ENCODE measurements around the gene PCSK5.

DNA sequence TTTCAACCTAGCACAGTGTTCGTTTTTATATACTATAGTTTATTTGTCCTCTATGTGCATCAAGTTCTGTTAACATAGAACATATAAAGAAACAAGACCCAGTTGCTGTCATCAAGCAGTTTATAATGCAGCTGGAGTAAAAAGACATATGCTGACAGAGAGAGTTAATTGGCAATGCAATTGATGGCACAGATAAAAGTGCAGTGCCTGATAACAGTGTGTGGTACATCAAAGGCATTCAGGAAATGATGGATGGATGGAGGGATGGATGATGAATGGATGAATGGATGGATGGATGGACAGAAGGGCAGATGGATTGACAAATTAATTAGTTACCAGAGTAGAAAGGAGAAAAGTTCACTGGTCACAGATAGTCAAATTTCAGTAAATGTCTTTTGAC is 264.9 kb downstream of the PCSK5 start:
- TF ChIP-seq POLR2A (IDR thresholded peaks at IDR 0.05): no peak
- TF ChIP-seq, protein P1, sequence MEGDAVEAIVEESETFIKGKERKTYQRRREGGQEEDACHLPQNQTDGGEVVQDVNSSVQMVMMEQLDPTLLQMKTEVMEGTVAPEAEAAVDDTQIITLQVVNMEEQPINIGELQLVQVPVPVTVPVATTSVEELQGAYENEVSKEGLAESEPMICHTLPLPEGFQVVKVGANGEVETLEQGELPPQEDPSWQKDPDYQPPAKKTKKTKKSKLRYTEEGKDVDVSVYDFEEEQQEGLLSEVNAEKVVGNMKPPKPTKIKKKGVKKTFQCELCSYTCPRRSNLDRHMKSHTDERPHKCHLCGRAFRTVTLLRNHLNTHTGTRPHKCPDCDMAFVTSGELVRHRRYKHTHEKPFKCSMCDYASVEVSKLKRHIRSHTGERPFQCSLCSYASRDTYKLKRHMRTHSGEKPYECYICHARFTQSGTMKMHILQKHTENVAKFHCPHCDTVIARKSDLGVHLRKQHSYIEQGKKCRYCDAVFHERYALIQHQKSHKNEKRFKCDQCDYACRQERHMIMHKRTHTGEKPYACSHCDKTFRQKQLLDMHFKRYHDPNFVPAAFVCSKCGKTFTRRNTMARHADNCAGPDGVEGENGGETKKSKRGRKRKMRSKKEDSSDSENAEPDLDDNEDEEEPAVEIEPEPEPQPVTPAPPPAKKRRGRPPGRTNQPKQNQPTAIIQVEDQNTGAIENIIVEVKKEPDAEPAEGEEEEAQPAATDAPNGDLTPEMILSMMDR (IDR thresholded peaks at IDR 0.05): no peak

Data from stomach (tissue), 4 donors.